Dendritic cell treated with granulocyte-macrophage colony-stimulating factor and Interleukin-4, amounts not matched to agents 40 ng/mL and 50 ng/mL, for 4 days (primary cell): Measurements from ENCODE around the gene ARHGAP28.

ENCODE experiments used
- H3K27ac Mint-ChIP-seq: one replicate; pipeline ENCODE4 v1.8.0; 2022; ENCODE audit warnings: mild to moderate bottlenecking, mixed read lengths
- H3K27me3 Mint-ChIP-seq: one replicate; pipeline ENCODE4 v1.8.0; 2022; ENCODE audit warnings: mild to moderate bottlenecking, mixed read lengths
- H3K36me3 Mint-ChIP-seq: one replicate; pipeline ENCODE4 v1.8.0; 2022; ENCODE audit warnings: low read depth, mixed read lengths
- H3K4me1 Mint-ChIP-seq: one replicate; pipeline ENCODE4 v1.8.0; 2022; ENCODE audit warnings: low read depth, mixed read lengths
- H3K4me3 Mint-ChIP-seq: one replicate; pipeline ENCODE4 v1.8.0; 2022; ENCODE audit warnings: mild to moderate bottlenecking, moderate library complexity, mixed read lengths
- H3K9me3 Mint-ChIP-seq: one replicate; pipeline ENCODE4 v1.8.0; 2022; ENCODE audit warnings: mixed read lengths
- intact Hi-C: fragments of 100-400 bp; cut with micrococcal nuclease; formaldehyde crosslinking; loops from one replicate; pipeline ENCODE4 v1.15.0; 2022

The ARHGAP28 gene

GRCh38 chr18:6722690-6723089, 6.8 kb upstream of the ARHGAP28 start:
- Mint-ChIP-seq H3K4me1 (no peaks in the 10 kb centered on the region), H3K27ac (no peak overlapping the region), H3K4me3 (no peak overlapping the region), H3K27me3 (no peaks in the 10 kb centered on the region), H3K36me3 (no peaks in the 10 kb centered on the region), H3K9me3 (no peaks in the 10 kb centered on the region)
- intact Hi-C loops: no loop called here

- H3K4me3 Mint-ChIP-seq: no peak overlapping the region
- H3K4me1 Mint-ChIP-seq: peaks cover 4% of the 10 kb centered on the region
- peaks cover 12% of the 10 kb centered on the region for H3K27me3 Mint-ChIP-seq
- intact Hi-C loops: no loop called here
- H3K9me3 Mint-ChIP-seq: no peaks in the 10 kb centered on the region
- no peak overlapping the region for H3K27ac Mint-ChIP-seq
- H3K36me3 Mint-ChIP-seq: no peaks in the 10 kb centered on the region
These were observed 5.2 kb upstream of the ARHGAP28 start for GRCh38 chr18:6724331-6724730.

DNA sequence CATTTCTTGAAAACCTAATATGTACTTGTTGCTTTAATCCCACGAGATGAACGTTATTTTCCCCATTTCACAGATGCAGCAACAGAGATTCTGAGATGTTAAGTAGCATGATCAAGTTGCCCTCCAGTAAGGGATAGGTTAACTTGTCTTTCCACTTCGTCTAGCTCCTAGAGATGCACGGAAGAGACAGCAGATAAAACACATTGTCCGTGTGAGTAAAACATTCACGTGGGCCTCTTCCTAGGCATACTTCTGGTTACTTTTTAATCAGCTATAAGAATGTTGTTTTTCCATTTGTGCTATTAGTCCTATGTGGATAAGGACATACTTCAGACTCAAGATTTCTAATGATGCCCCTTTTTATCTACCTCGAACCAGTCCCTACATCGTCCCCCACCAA, 1.2 kb upstream of the ARHGAP28 start:
- H3K4me3 Mint-ChIP-seq: no peak overlapping the region
- intact Hi-C loops: no loop called here
- H3K36me3 Mint-ChIP-seq: no peaks in the 10 kb centered on the region
- peaks cover 21% of the 10 kb centered on the region for H3K27me3 Mint-ChIP-seq
- no peaks in the 10 kb centered on the region for H3K9me3 Mint-ChIP-seq
- no peak overlapping the region for H3K27ac Mint-ChIP-seq
- peaks cover 5% of the 10 kb centered on the region for H3K4me1 Mint-ChIP-seq

DNA sequence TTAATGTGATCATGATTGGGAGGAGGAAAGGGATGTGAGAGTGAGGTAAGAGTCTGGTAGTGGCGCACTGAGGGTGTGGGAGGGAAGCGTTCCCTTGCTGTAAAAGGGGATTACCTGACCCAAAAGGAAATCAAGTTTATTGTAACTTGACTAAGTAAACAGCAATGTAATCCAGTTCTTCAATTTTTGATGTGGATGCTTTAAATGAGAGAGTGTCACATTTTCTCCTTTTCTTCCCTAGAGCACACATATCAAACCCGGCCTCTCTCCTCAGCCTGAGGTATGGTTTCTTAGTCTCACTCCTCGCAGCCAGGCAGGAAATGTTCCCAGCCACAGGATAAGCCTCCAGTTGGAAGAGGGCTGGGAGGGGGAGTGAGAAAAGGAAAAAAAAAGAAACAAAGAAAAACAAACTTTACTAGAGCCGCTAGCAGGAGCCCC, 688 bp upstream of the ARHGAP28 start:
- intact Hi-C loops: no loop called here
- no peaks in the 10 kb centered on the region for H3K36me3 Mint-ChIP-seq
- peak overlapping the region; percentile 62 for H3K4me3 Mint-ChIP-seq
- peaks cover 21% of the 10 kb centered on the region for H3K27me3 Mint-ChIP-seq
- H3K27ac Mint-ChIP-seq: no peak overlapping the region
- H3K4me1 Mint-ChIP-seq: peaks cover 5% of the 10 kb centered on the region
- no peaks in the 10 kb centered on the region for H3K9me3 Mint-ChIP-seq

- Mint-ChIP-seq H3K4me1 (peaks cover 5% of the 10 kb centered on the region), H3K4me3 (no peak overlapping the region), H3K36me3 (no peaks in the 10 kb centered on the region), H3K27me3 (peaks cover 21% of the 10 kb centered on the region), H3K9me3 (no peaks in the 10 kb centered on the region), H3K27ac (no peak overlapping the region)
- intact Hi-C loops: no loop called here
These were observed 1.1 kb downstream of the ARHGAP28 start for GRCh38 chr18:6730416-6731221.

DNA sequence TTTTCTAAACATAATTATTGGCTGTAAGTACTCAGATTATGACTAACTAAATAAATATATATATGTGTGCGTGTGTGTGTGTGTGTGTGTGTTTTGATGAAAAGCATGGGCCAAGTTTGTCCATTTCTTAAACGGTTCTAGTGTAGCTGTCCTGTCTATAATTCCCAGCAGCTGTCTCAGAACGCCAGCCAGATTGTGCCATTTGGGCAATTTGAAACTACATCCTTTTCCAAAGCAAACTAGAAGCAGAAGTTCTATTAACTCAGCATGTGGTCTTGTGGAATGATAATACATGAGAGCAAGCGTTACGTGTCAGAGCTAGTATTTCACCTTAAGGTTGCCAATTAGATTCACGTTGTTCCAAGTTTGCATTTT, 1.7 kb downstream of the ARHGAP28 start:
- Mint-ChIP-seq H3K36me3 (no peaks in the 10 kb centered on the region), H3K9me3 (no peaks in the 10 kb centered on the region), H3K4me1 (peaks cover 5% of the 10 kb centered on the region), H3K27ac (no peak overlapping the region), H3K4me3 (no peak overlapping the region), H3K27me3 (peaks cover 21% of the 10 kb centered on the region)
- intact Hi-C loops: no loop called here

DNA sequence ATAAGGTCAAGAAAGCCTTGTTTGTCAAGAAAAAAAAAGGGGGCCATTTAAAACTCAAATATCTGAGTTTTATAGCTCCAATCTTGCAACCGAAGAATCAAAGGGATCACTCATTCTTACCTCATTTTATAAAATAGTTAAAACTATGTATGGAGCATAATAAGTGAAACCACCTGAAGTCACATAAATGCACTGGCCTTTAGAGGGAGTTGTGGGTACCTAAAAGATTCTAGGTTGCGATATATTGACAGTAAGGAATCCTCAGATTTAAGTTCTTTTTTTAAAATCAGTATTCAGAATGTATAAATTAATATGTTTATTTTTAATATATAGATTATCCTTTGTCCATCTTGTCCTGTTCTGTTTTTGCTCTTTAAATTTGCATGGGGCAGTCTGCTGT, 3.4 kb downstream of the ARHGAP28 start:
- Mint-ChIP-seq H3K27me3 (peaks cover 21% of the 10 kb centered on the region), H3K27ac (no peak overlapping the region), H3K4me1 (peaks cover 5% of the 10 kb centered on the region), H3K9me3 (no peaks in the 10 kb centered on the region), H3K36me3 (no peaks in the 10 kb centered on the region), H3K4me3 (no peak overlapping the region)
- intact Hi-C loops: no loop called here

DNA sequence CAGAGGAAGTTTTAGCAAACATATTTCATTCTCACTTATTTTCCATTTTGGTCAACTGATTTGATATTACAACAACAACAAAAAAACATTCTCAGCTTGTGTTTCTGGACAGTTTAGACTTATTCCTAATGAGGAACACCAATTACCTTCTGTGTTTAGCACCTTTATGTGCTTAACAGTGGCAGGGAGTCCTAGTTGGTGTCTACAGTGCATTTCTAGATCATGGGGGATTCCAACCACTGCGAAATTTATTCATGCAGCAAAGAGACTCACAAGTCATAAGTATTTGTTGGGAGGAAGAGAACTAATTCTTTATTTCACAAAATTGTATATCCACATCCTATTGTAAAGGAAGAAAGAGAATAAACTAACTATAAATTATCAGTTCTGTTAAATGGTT, 4.2 kb downstream of the ARHGAP28 start:
- no peak overlapping the region for H3K27ac Mint-ChIP-seq
- H3K27me3 Mint-ChIP-seq: peaks cover 15% of the 10 kb centered on the region
- no peaks in the 10 kb centered on the region for H3K36me3 Mint-ChIP-seq
- no peaks in the 10 kb centered on the region for H3K9me3 Mint-ChIP-seq
- no peak overlapping the region for H3K4me3 Mint-ChIP-seq
- H3K4me1 Mint-ChIP-seq: peaks cover 5% of the 10 kb centered on the region
- intact Hi-C loops: no loop called here

- Mint-ChIP-seq H3K27me3 (peaks cover 5% of the 10 kb centered on the region), H3K27ac (no peak overlapping the region), H3K36me3 (no peaks in the 10 kb centered on the region), H3K4me3 (no peak overlapping the region), H3K4me1 (no peaks in the 10 kb centered on the region), H3K9me3 (no peaks in the 10 kb centered on the region)
- intact Hi-C loops: no loop called here
These were observed 5.4 kb downstream of the ARHGAP28 start for GRCh38 chr18:6734726-6735430.

GRCh38 chr18:6737833-6738232, 8.3 kb downstream of the ARHGAP28 start:
- Mint-ChIP-seq H3K4me3 (no peak overlapping the region), H3K27me3 (no peaks in the 10 kb centered on the region), H3K9me3 (no peaks in the 10 kb centered on the region), H3K27ac (no peak overlapping the region), H3K4me1 (no peaks in the 10 kb centered on the region), H3K36me3 (no peaks in the 10 kb centered on the region)
- intact Hi-C loops: no loop called here

- Mint-ChIP-seq H3K36me3 (no peaks in the 10 kb centered on the region), H3K27me3 (no peaks in the 10 kb centered on the region), H3K27ac (no peak overlapping the region), H3K9me3 (no peaks in the 10 kb centered on the region), H3K4me1 (no peaks in the 10 kb centered on the region), H3K4me3 (no peak overlapping the region)
- intact Hi-C loops: no loop called here
These were observed 9.1 kb downstream of the ARHGAP28 start for GRCh38 chr18:6738622-6739021.

- H3K27me3 Mint-ChIP-seq: no peaks in the 10 kb centered on the region
- intact Hi-C loops: loop anchor here (5.0 kb wide), 1 partner anchor 724 kb away; no protein-coding TSS in a partner anchor
These were observed 11.7 kb downstream of the ARHGAP28 start for GRCh38 chr18:6741232-6741663.

GRCh38 chr18:6741786-6742185, 12.3 kb downstream of the ARHGAP28 start:
- Mint-ChIP-seq H3K9me3 (no peaks in the 10 kb centered on the region), H3K27ac (no peak overlapping the region), H3K27me3 (no peaks in the 10 kb centered on the region), H3K36me3 (no peaks in the 10 kb centered on the region), H3K4me3 (no peak overlapping the region), H3K4me1 (no peaks in the 10 kb centered on the region)
- intact Hi-C loops: loop anchor here (5.0 kb wide), 1 partner anchor 724 kb away; no protein-coding TSS in a partner anchor

More at GRCh38 chr18:6741232-6741663, 11.7 kb downstream of the ARHGAP28 start:
- no peaks in the 10 kb centered on the region for H3K36me3 Mint-ChIP-seq
- H3K27ac Mint-ChIP-seq: no peak overlapping the region
- no peaks in the 10 kb centered on the region for H3K9me3 Mint-ChIP-seq
- no peaks in the 10 kb centered on the region for H3K4me1 Mint-ChIP-seq
- H3K4me3 Mint-ChIP-seq: no peak overlapping the region

DNA sequence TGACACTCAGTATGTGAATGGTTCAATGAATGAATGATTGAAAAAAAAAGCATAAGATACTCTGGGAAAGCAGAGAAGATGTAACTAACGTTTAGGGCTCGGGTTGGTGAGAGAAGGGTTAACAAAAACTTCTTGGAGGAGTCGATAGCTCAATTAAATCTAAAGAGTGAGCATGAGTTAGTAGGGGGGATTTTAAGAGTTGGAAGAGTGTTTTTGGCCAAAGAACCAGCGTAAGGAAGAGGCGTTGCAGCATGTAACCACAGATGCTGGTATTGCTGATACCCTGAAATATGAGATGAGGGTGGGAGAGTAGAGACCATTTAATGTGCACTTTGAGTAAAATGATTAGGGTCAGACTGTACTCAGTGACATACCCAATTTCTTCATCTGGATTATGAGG, 14.5 kb downstream of the ARHGAP28 start:
- Mint-ChIP-seq H3K27me3 (no peaks in the 10 kb centered on the region), H3K9me3 (no peaks in the 10 kb centered on the region), H3K4me1 (no peaks in the 10 kb centered on the region), H3K4me3 (no peak overlapping the region), H3K27ac (no peak overlapping the region), H3K36me3 (no peaks in the 10 kb centered on the region)
- intact Hi-C loops: loop anchor here (5.0 kb wide), 1 partner anchor 727 kb away; no protein-coding TSS in a partner anchor
